MCF 10A (cell line): ENCODE data around the gene C10orf88. TPM values are rescaled to one million over a fixed set of nuclear protein-coding genes. Genes with fewer than 3 reads are reported as not detected.

Source experiments
- BruUV-seq: library from RNA; stranded (reverse); fragments of 400-500 nt; replicated peaks from 2 replicates; lab custom pipeline; 2021; lab: Mats Ljungman, UMichigan
- CTCF ChIA-PET: fragments of 300-600 bp; sonication (Branson Sonifier 250); formaldehyde crosslinking; extraction: SDS; loops from one replicate; lab custom pipeline; 2021; ENCODE audit warnings: antibody characterized with exemption, inconsistent platforms; lab: Yijun Ruan, JAX
- POLR2A ChIA-PET: fragments of 300-600, 350-650 bp; sonication (Branson Sonifier 250); formaldehyde crosslinking; extraction: SDS; loops from one replicate; lab custom pipeline; 2020; ENCODE audit warnings: antibody characterized with exemption, inconsistent platforms; lab: Yijun Ruan, JAX
- DNase-seq: peaks from one replicate; pipeline ENCODE4 v3.0.0-alpha.2; 2018; ENCODE audit not compliant: unreplicated experiment
- H3K27ac Mint-ChIP-seq: one replicate; pipeline ENCODE4 v1.8.0; 2022; ENCODE audit warnings: mild to moderate bottlenecking, low read depth, mixed read lengths; ENCODE audit not compliant: unreplicated experiment
- H3K27me3 Mint-ChIP-seq: one replicate; pipeline ENCODE4 v1.8.0; 2022; ENCODE audit warnings: mixed read lengths; ENCODE audit not compliant: insufficient read depth, unreplicated experiment
- H3K36me3 Mint-ChIP-seq: one replicate; pipeline ENCODE4 v1.8.0; 2022; ENCODE audit warnings: mild to moderate bottlenecking, moderate library complexity, mixed read lengths; ENCODE audit not compliant: insufficient read depth, unreplicated experiment
- H3K4me1 Mint-ChIP-seq: one replicate; pipeline ENCODE4 v1.8.0; 2022; ENCODE audit warnings: mixed read lengths; ENCODE audit not compliant: insufficient read depth, unreplicated experiment
- H3K4me3 Mint-ChIP-seq: one replicate; pipeline ENCODE4 v1.8.0; 2022; ENCODE audit warnings: mild to moderate bottlenecking, moderate library complexity, mixed read lengths; ENCODE audit not compliant: unreplicated experiment
- H3K9me3 Mint-ChIP-seq: one replicate; pipeline ENCODE4 v1.8.0; 2022; ENCODE audit warnings: mixed read lengths; ENCODE audit not compliant: unreplicated experiment
- intact Hi-C: fragments of 100-400 bp; cut with micrococcal nuclease; formaldehyde crosslinking; loops from 2 replicates; pipeline ENCODE4 v1.14.1; 2022
- total RNA-seq: library from RNA; stranded (reverse); gene quantifications from 2 replicates; pipeline ENCODE4 v1.2.3, GENCODE V29; 2022
- TF ChIP-seq, protein P1 (sequence below): fragments of 200-600 bp; IDR thresholded peaks from one replicate; pipeline ENCODE4 v1.8.0; 2022; ENCODE audit warnings: antibody characterized with exemption, mild to moderate bottlenecking; ENCODE audit not compliant: unreplicated experiment

Gene C10orf88
- total RNA-seq, 1 experiment from 2014 or later, result 13.6 TPM

DNA sequence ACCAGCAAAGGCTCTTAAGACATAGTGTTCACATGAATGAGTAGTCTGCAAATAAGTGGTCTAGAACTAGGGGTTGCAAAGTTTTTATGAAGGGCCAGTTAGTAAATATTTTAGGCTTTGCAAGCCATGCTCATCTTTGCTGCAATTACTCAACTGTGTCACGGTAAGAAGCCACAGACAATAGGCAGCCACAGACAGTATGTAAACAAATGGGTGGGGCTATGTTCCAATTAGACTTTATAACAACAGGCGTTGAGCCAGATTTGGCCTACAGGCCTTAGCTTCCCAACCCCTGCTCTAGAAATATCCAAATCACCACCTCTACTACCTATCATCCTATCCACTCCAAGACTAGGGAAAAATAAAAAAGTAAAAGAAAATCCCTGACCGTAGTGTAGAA lies 45.3 kb upstream of the C10orf88 start:
- peaks cover 49% of the 10 kb centered on the region for H3K36me3 Mint-ChIP-seq
- POLR2A ChIA-PET, result interaction anchor here (0.6 to 3.2 kb wide), 4 partner anchors 9 to 18 kb away, joined by 3 to 52 read pairs (median 8); partner anchors contain the start of genes ACADSB, IKZF5 and PSTK
- peaks cover 20% of the 10 kb centered on the region for H3K4me1 Mint-ChIP-seq
- intact Hi-C loops, result no loop called here
- H3K4me3 Mint-ChIP-seq, result no peak overlapping the region
- peak overlapping the region; percentile 18 for H3K27ac Mint-ChIP-seq
- DNase-seq, result peak; percentile 16
- CTCF ChIA-PET, result interaction anchor here (1.9 to 2.7 kb wide), 2 partner anchors 8 to 18 kb away, joined by 6 to 8 read pairs; partner anchors contain the start of gene PSTK
- no peaks in the 10 kb centered on the region for H3K9me3 Mint-ChIP-seq
- TF ChIP-seq, protein P1, sequence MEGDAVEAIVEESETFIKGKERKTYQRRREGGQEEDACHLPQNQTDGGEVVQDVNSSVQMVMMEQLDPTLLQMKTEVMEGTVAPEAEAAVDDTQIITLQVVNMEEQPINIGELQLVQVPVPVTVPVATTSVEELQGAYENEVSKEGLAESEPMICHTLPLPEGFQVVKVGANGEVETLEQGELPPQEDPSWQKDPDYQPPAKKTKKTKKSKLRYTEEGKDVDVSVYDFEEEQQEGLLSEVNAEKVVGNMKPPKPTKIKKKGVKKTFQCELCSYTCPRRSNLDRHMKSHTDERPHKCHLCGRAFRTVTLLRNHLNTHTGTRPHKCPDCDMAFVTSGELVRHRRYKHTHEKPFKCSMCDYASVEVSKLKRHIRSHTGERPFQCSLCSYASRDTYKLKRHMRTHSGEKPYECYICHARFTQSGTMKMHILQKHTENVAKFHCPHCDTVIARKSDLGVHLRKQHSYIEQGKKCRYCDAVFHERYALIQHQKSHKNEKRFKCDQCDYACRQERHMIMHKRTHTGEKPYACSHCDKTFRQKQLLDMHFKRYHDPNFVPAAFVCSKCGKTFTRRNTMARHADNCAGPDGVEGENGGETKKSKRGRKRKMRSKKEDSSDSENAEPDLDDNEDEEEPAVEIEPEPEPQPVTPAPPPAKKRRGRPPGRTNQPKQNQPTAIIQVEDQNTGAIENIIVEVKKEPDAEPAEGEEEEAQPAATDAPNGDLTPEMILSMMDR, result no peak
- no TSS peak for BruUV-seq
- no peaks in the 10 kb centered on the region for H3K27me3 Mint-ChIP-seq

DNA sequence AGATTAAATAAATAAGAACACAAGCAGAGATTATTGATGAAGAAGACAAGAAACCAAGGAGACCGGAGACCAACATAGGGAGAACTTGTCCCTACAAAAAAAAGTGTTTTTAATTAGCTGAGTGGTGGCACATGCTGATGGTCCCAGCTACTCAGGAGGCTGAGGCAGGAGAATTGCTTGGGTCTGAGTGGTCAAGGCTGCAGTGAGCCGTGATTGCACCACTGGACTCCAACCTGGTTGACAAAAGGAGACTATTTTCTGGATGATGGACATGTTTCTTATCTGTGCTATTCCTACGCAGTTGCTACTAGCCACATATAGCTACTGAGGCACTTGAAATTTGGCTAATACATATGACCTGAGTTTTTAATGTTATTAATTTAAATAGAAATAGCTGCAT lies 44.9 kb upstream of the C10orf88 start:
- intact Hi-C loops, result no loop called here
- DNase-seq, result no peak
- CTCF ChIA-PET, result interaction anchor here (1.0 to 2.7 kb wide), 3 partner anchors 9 to 18 kb away, joined by 4 to 8 read pairs (median 6); partner anchors contain the start of gene PSTK
- BruUV-seq, result no TSS peak
- TF ChIP-seq, protein P1, result no peak
- POLR2A ChIA-PET, result interaction anchor here (1.6 to 3.2 kb wide), 3 partner anchors 9 to 18 kb away, joined by 6 to 52 read pairs (median 10); partner anchors contain the start of genes ACADSB, IKZF5 and PSTK
- Mint-ChIP-seq H3K27me3 (no peaks in the 10 kb centered on the region), H3K27ac (no peak overlapping the region), H3K4me3 (no peak overlapping the region), H3K9me3 (no peaks in the 10 kb centered on the region), H3K36me3 (peaks cover 53% of the 10 kb centered on the region), H3K4me1 (peaks cover 20% of the 10 kb centered on the region)

DNA sequence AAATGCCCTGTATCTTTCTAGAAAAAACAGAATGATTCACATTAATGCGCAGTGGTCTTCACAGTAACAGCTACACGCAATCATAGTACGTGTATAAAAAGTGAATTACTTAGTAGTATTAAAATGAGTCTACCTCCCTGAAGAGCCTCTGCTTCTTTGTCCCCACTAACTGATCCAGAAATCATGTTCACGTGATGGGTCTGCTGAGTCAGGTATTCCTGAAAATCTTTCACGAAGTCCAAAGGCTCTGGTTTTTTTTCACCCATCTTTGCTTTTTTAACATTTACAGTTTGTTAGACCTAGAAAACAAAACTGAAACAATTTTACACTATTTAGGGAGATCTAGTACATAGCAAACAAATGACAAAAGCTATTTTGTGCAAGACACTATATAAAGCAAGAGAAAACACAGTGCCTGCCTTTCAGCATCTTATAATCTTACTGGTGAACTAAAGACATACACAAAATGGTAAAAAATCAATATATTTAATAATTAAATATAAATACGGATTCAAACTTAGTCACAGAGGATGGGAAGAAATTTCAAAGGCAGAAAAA lies 44.4 kb upstream of the C10orf88 start:
- BruUV-seq, result no TSS peak
- H3K4me1 Mint-ChIP-seq, result peaks cover 20% of the 10 kb centered on the region
- H3K27ac Mint-ChIP-seq, result no peak overlapping the region
- CTCF ChIA-PET, result interaction anchor here (1.0 to 2.7 kb wide), 3 partner anchors 9 to 17 kb away, joined by 4 to 8 read pairs (median 6); partner anchors contain the start of gene PSTK
- TF ChIP-seq, protein P1, result no peak
- peaks cover 56% of the 10 kb centered on the region for H3K36me3 Mint-ChIP-seq
- POLR2A ChIA-PET, result interaction anchor here (1.3 to 3.2 kb wide), 4 partner anchors 10 to 45 kb away, joined by 3 to 52 read pairs (median 8); partner anchors contain the start of genes ACADSB, C10orf88, IKZF5 and PSTK
- no peaks in the 10 kb centered on the region for H3K9me3 Mint-ChIP-seq
- intact Hi-C loops, result no loop called here
- no peak overlapping the region for H3K4me3 Mint-ChIP-seq
- DNase-seq, result no peak
- no peaks in the 10 kb centered on the region for H3K27me3 Mint-ChIP-seq

DNA sequence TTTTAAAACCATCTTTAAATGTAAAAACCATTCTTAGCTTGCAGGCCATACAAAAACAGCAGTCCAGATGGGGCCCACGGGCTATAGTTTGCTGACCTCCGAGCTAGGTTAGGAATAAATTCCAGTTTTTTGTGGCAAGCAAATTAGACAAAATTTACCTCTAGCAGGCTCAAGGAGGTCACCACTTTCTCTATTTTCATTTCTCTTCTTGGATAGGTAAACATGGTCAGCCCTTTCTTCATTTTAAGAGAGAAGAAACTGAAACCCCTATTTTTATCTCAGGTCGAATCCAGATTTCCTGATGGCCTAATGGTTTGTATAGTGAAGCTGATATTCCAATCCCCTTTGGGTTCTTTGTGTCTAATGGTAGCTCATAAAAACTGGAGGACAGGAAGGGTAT lies 43.8 kb upstream of the C10orf88 start:
- Mint-ChIP-seq H3K36me3 (peaks cover 52% of the 10 kb centered on the region), H3K27ac (no peak overlapping the region), H3K27me3 (no peaks in the 10 kb centered on the region), H3K4me1 (peaks cover 20% of the 10 kb centered on the region), H3K9me3 (no peaks in the 10 kb centered on the region), H3K4me3 (no peak overlapping the region)
- ChIA-PET CTCF (interaction anchor here (1.0 to 2.7 kb wide), 3 partner anchors 10 to 17 kb away, joined by 4 to 8 read pairs (median 6); partner anchors contain the start of gene PSTK), POLR2A (interaction anchor here (1.3 to 3.2 kb wide), 2 partner anchors 10 to 44 kb away, joined by 3 to 52 read pairs; partner anchors contain the start of genes ACADSB, C10orf88 and IKZF5)
- intact Hi-C loops, result no loop called here
- no peak for DNase-seq
- TF ChIP-seq, protein P1, result no peak
- no TSS peak for BruUV-seq
